RCC 7860 (cell line): ENCODE data around the gene PTX3.

Source experiments
- DNase-seq: peaks from one replicate; pipeline ENCODE4 v3.0.0-alpha.2; 2015; ENCODE audit warnings: low spot score
- FAIRE-seq: peaks from 2 replicates; lab custom pipeline; 2012; peaks lifted over from hg19 to GRCh38; lab: Jason Lieb, UNC

Gene PTX3

GRCh38 chr3:157471064-157471463 lies 34.4 kb downstream of the PTX3 start:
- FAIRE-seq, result no peak
- no peak for DNase-seq

- no peak for FAIRE-seq
Observed at GRCh38 chr3:157472648-157473047, 36.0 kb downstream of the PTX3 start.

GRCh38 chr3:157475921-157476414 lies 39.3 kb downstream of the PTX3 start:
- DNase-seq, result peak; percentile 56
- FAIRE-seq, result no peak

More at GRCh38 chr3:157472648-157473047, 36.0 kb downstream of the PTX3 start:
- DNase-seq, result no peak

GRCh38 chr3:157477441-157477840 lies 40.8 kb downstream of the PTX3 start:
- FAIRE-seq (no peak), DNase-seq (peak; percentile 18)

- DNase-seq (no peak), FAIRE-seq (no peak)
Observed at GRCh38 chr3:157479464-157480243, 43.0 kb downstream of the PTX3 start.

GRCh38 chr3:157487339-157487738 lies 50.7 kb downstream of the PTX3 start:
- FAIRE-seq (peak; percentile 15), DNase-seq (no peak)

- no peak for FAIRE-seq
- DNase-seq, result no peak
Observed at GRCh38 chr3:157488144-157488543, 51.5 kb downstream of the PTX3 start.

GRCh38 chr3:157491136-157491535 lies 54.5 kb downstream of the PTX3 start:
- FAIRE-seq, result no peak
- DNase-seq, result no peak
